Breast epithelium (tissue), 4 donors: ENCODE data around the gene SEMA3E. TPM values are rescaled to one million over a fixed set of nuclear protein-coding genes. Genes with fewer than 3 reads are reported as not detected.

Source experiments
- DNase-seq, 2 donors: peaks; one replicate each; pipeline ENCODE4 v3.0.0-alpha.2; 2019; ENCODE audit warnings: low spot score in 2 of 2
- H3K27ac ChIP-seq, 2 donors: fragments of 200-600 bp; sonication (generic) in 1 of 2; one replicate each; pipeline ENCODE4 v1.5.1; 2016 to 2019; ENCODE audit warnings: mild to moderate bottlenecking in 1 of 2
- H3K27me3 ChIP-seq, 2 donors: fragments of 200-600 bp; sonication (generic) in 1 of 2; one replicate each; pipeline versions ENCODE4 v1.5.1 to v1.6.0; 2017 to 2019; ENCODE audit warnings: control low read depth in 1 of 2, mild to moderate bottlenecking in 1 of 2
- H3K36me3 ChIP-seq: fragments of 200-600 bp; one replicate; pipeline ENCODE4 v1.5.1; 2019
- H3K4me1 ChIP-seq, 2 donors: fragments of 200-600 bp; sonication (generic); one replicate each; pipeline ENCODE4 v1.5.1; 2016 to 2019; ENCODE audit warnings: control low read depth in 1 of 2
- H3K4me3 ChIP-seq, 3 donors: fragments of 200-600 bp; sonication (generic); 1 replicate in 2 of 3; 2 replicates in 1 of 3; pipeline ENCODE4 v1.5.1; 2016 to 2019; ENCODE audit warnings: mild to moderate bottlenecking in 3 of 3, moderate library complexity in 2 of 3
- H3K9me3 ChIP-seq, 2 donors: fragments of 200-600 bp; sonication (generic) in 1 of 2; one replicate each; pipeline ENCODE4 v1.5.1; 2016 to 2019; ENCODE audit warnings: control low read depth in 1 of 2
- POLR2A ChIP-seq: fragments of 450-650 bp; IDR thresholded peaks from one replicate; pipeline ENCODE4 v1.6.1; 2016; ENCODE audit warnings: antibody characterized with exemption, mild to moderate bottlenecking, moderate library complexity
- POLR2AphosphoS5 ChIP-seq, 3 donors: sonication (generic); formaldehyde crosslinking; IDR thresholded peaks; one replicate each; pipeline ENCODE4 v1.6.1; 2017; ENCODE audit warnings: antibody characterized with exemption in 3 of 3
- intact Hi-C: fragments of 100-400 bp; cut with DNase I; formaldehyde crosslinking; loops from one replicate; pipeline ENCODE4 v1.15.1; 2023; ENCODE audit warnings: low total_unique reads
- total RNA-seq, 3 donors: library from RNA; depleted of rRNA; stranded (reverse); fragments of >200 nt; gene quantifications; one replicate each; pipeline ENCODE4 v1.1.0, GENCODE V29; 2016
- TF ChIP-seq, protein P1 (sequence below), 3 donors: fragments of 450-650 bp; IDR thresholded peaks; one replicate each; pipeline ENCODE4 v1.5.1; 2016 to 2017; ENCODE audit warnings: antibody characterized with exemption in 3 of 3, mild to moderate bottlenecking in 3 of 3, moderate library complexity in 3 of 3

SEMA3E gene
- total RNA-seq, 3 donors from 2014 or later, result 4.3 to 13.5 (median 11.8) TPM

DNA sequence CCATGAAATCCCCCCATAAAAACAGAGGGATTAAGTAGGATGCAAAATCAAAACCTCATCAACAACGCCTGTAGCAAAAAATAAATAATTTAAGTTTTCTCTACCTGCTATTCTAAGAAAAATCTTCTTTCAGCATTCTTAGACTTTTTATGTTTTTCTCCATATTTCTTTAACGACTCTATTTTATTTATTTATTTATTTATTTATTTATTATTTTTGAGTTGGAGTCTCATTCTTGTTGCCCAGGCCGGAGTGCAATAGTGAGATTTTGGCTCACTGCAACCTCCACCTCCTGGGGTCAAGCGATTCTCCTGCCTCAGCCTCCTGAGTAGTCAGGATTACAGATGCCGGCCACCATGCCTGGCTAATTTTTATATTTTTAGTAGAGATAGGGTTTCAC, 192.5 kb downstream of the SEMA3E start:
- no peak for DNase-seq
- Histone ChIP-seq H3K27me3 (no peaks in the 10 kb centered on the region), H3K9me3 (no peaks in the 10 kb centered on the region), H3K27ac (no peak overlapping the region), H3K4me1 (no peaks in the 10 kb centered on the region), H3K4me3 (no peak overlapping the region), H3K36me3 (no peaks in the 10 kb centered on the region)
- intact Hi-C loops, result loop anchor here (5.0 kb wide), 1 partner anchor 509 kb away; no protein-coding TSS in a partner anchor
- TF ChIP-seq, protein P1, sequence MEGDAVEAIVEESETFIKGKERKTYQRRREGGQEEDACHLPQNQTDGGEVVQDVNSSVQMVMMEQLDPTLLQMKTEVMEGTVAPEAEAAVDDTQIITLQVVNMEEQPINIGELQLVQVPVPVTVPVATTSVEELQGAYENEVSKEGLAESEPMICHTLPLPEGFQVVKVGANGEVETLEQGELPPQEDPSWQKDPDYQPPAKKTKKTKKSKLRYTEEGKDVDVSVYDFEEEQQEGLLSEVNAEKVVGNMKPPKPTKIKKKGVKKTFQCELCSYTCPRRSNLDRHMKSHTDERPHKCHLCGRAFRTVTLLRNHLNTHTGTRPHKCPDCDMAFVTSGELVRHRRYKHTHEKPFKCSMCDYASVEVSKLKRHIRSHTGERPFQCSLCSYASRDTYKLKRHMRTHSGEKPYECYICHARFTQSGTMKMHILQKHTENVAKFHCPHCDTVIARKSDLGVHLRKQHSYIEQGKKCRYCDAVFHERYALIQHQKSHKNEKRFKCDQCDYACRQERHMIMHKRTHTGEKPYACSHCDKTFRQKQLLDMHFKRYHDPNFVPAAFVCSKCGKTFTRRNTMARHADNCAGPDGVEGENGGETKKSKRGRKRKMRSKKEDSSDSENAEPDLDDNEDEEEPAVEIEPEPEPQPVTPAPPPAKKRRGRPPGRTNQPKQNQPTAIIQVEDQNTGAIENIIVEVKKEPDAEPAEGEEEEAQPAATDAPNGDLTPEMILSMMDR (IDR thresholded peaks at IDR 0.05), result no peak
- TF ChIP-seq POLR2A, result no peak
- no peak for TF ChIP-seq POLR2AphosphoS5 (IDR thresholded peaks at IDR 0.05)

DNA sequence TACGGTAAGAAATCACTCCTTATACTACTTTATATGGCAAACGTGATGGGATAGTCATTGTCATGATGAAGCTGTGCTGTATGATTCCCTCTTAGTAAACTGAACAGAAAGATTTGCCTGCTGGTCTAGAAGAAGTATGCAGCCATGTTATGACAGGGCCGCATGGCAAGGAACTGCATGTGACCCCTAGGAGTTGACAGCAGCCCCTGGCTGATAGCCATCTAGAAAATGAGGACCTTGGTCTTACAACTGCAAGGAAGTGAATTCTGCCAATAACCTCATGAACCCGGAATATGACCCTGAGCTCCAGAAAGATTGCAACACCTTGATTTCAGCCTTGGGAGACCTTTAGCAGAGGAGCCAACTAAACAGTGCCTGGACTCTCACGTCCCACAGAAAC, 193.3 kb downstream of the SEMA3E start:
- H3K27ac ChIP-seq, result no peak overlapping the region
- intact Hi-C loops, result loop anchor here (5.0 kb wide), 1 partner anchor 508 kb away; no protein-coding TSS in a partner anchor

GRCh38 chr7:83452256-83452655, 196.7 kb downstream of the SEMA3E start:
- intact Hi-C loops, result no loop called here
- no peaks in the 10 kb centered on the region for H3K36me3 ChIP-seq
- H3K27ac ChIP-seq, result no peak overlapping the region
- TF ChIP-seq POLR2AphosphoS5 (IDR thresholded peaks at IDR 0.05) (no peak), POLR2A (no peak)
- TF ChIP-seq, protein P1 (IDR thresholded peaks at IDR 0.05), result no peak
- H3K27me3 ChIP-seq, result no peaks in the 10 kb centered on the region
- no peaks in the 10 kb centered on the region for H3K4me1 ChIP-seq
- H3K4me3 ChIP-seq, result no peak overlapping the region
- no peaks in the 10 kb centered on the region for H3K9me3 ChIP-seq
- DNase-seq, result no peak

More for the DNA sequence above, 193.3 kb downstream of the SEMA3E start:
- H3K9me3 ChIP-seq, result no peaks in the 10 kb centered on the region
- TF ChIP-seq, protein P1 (IDR thresholded peaks at IDR 0.05), result no peak
- TF ChIP-seq POLR2A, result no peak
- H3K4me3 ChIP-seq, result no peak overlapping the region
- no peaks in the 10 kb centered on the region for H3K36me3 ChIP-seq
- H3K27me3 ChIP-seq, result no peaks in the 10 kb centered on the region
- DNase-seq, result no peak
- no peaks in the 10 kb centered on the region for H3K4me1 ChIP-seq

- no peak for DNase-seq
- H3K36me3 ChIP-seq, result no peaks in the 10 kb centered on the region
- H3K27ac ChIP-seq, result no peak overlapping the region
- no peaks in the 10 kb centered on the region for H3K9me3 ChIP-seq
- TF ChIP-seq POLR2A (no peak), POLR2AphosphoS5 (IDR thresholded peaks at IDR 0.05) (no peak)
- TF ChIP-seq, protein P1 (IDR thresholded peaks at IDR 0.05), result no peak
- no peak overlapping the region for H3K4me3 ChIP-seq
- intact Hi-C loops, result no loop called here
- no peaks in the 10 kb centered on the region for H3K4me1 ChIP-seq
- H3K27me3 ChIP-seq, result no peaks in the 10 kb centered on the region
Observed at GRCh38 chr7:83451501-83452045, 197.4 kb downstream of the SEMA3E start.

DNA sequence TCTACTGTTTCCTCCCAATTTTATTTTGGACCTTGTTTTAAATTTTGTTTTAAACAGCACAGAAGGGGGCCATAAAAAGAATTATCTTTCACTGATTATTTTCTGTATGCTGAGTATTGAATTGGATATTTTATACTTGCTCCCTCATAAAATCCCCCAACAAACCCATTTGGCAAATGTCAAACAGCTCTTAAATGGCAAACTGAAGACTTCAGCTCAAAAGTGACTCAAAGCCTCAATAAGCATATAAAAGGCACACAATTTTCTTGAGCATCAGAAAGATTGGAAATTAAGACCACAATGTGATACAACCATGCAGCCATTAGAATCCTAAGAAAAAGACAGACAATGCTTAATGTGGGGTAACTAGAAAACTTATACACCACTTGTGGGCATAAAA, 199.2 kb downstream of the SEMA3E start:
- intact Hi-C loops, result loop anchor here (10.0 kb wide), 1 partner anchor 65 kb away; no protein-coding TSS in a partner anchor
- TF ChIP-seq, protein P1 (IDR thresholded peaks at IDR 0.05), result no peak
- TF ChIP-seq POLR2A (no peak), POLR2AphosphoS5 (IDR thresholded peaks at IDR 0.05) (no peak)

More for the DNA sequence above, 199.2 kb downstream of the SEMA3E start:
- no peak for DNase-seq
- H3K4me1 ChIP-seq, result no peaks in the 10 kb centered on the region
- H3K36me3 ChIP-seq, result no peaks in the 10 kb centered on the region
- H3K27ac ChIP-seq, result no peak overlapping the region
- no peaks in the 10 kb centered on the region for H3K9me3 ChIP-seq
- H3K27me3 ChIP-seq, result no peaks in the 10 kb centered on the region
- H3K4me3 ChIP-seq, result no peak overlapping the region
